ENCODE data around the gene SLC4A1AP.
A peak's percentile ranks its signal among the peaks of the same experiment; 100 is the strongest.
"Not testable (repeated sequence)": the region's sequence is repeated elsewhere in the genome, so short reads cannot be mapped to it uniquely, and the experiment has no call there.

SLC4A1AP gene

DNA sequence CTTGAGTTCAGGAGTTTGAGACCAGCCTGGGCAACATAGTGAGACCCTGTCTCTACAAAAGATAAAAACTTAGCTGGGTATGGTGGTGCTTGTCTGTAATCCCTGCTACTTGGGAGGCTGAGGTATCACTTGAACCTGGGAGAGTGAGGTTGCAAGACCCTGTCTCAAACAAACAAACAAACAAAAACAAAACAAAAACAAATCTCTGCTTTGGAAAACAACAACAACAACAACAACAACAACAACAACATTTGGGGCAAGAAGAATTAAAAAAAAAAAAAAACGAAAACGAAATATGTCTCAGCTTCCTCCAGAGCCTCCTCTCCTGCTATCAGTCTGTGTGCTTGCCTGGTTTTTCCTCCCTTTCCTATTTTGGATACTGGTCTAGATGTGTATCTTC lies 16.9 kb downstream of the SLC4A1AP start:
- WGBS, 2 donors (ENCODE audit: extremely low coverage in 2 of 2, insufficient read length in 2 of 2, insufficient replicate concordance in 1 of 2): no CpG with 5 or more reads among the region's 2 CpGs
- Histone ChIP-seq H4K8ac (ENCODE audit: low read depth, low read length) (no peak overlapping the region), H3K23ac (ENCODE audit: low read depth, low read length, poor library complexity) (no peak overlapping the region), H3K9me3 (replicated peaks in 1 of 2; ENCODE audit: control insufficient read depth in 2 of 2, insufficient read depth in 1 of 2, low read depth in 1 of 2, low read length in 2 of 2) (no peaks in the 10 kb centered on the region), H3K79me1 (ENCODE audit: low read depth, low read length) (no peaks in the 10 kb centered on the region), H2AK5ac (ENCODE audit: low read depth, low read length) (no peak overlapping the region), H3K27me3 (ENCODE audit: control insufficient read depth in 3 of 3, insufficient read depth in 3 of 3, low read depth in 1 of 3, low read length in 3 of 3) (no peaks in the 10 kb centered on the region), H3K4me3 (ENCODE audit: low read length in 2 of 2) (no peak overlapping the region), H3K27ac (replicated peaks; ENCODE audit: low read length) (no peak overlapping the region), H4K91ac (ENCODE audit: low read depth, low read length, poor library complexity) (no peak overlapping the region), H3K9ac (ENCODE audit: low read depth, low read length, poor library complexity) (no peak overlapping the region), H2BK5ac (ENCODE audit: low read length) (no peak overlapping the region), H3K18ac (ENCODE audit: low read length) (no peak overlapping the region), H2BK12ac (ENCODE audit: low read length) (no peak overlapping the region), H2AFZ (ENCODE audit: low read length) (no peak overlapping the region), H2BK120ac (ENCODE audit: low read depth, low read length) (no peak overlapping the region), H2BK15ac (ENCODE audit: low read length) (no peak overlapping the region), H3K36me3 (replicated peaks in 1 of 2; ENCODE audit: control insufficient read depth in 2 of 2, insufficient read depth in 2 of 2, low read length in 2 of 2) (peaks cover 9 to 88% of the 10 kb centered on the region in 2 donors), H3K4me1 (ENCODE audit: control insufficient read depth in 2 of 2, insufficient read depth in 1 of 2, low read depth in 1 of 2, low read length in 2 of 2) (no peaks in the 10 kb centered on the region), H3K14ac (ENCODE audit: low read length) (no peak overlapping the region), H3K4ac (ENCODE audit: low read length) (no peak overlapping the region), H3K4me2 (ENCODE audit: insufficient read depth, low read length, poor library complexity, severe bottlenecking) (no peak overlapping the region)
- no peak for DNase-seq (ENCODE audit: low spot score)

DNA sequence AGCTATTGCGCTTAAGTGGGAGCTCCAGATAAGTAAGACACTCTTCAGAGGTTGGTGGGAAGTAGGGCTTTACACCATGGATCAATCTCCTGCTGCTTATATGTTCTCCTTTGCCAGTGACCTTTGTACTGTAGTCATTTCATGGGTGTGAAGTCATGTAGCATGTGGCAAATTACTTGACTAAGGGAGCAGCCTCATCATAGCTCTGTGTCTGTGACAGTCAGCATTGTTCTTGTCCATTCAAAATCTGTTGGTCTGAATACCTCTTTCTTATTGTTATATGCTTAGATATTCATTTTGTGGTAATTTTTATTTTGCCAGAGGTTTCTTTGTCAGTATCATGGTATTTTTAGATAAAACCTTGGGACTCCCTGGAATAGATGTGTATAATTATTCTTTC lies 18.2 kb downstream of the SLC4A1AP start:
- H2BK5ac ChIP-seq (ENCODE audit: low read length): no peak overlapping the region
- no peak overlapping the region for H2BK15ac ChIP-seq (ENCODE audit: low read length)
- no peak for DNase-seq (ENCODE audit: low spot score)
- H3K23ac ChIP-seq (ENCODE audit: low read depth, low read length, poor library complexity): no peak overlapping the region
- no peaks in the 10 kb centered on the region for H3K79me1 ChIP-seq (ENCODE audit: low read depth, low read length)
- H3K27me3 ChIP-seq (ENCODE audit: control insufficient read depth in 3 of 3, insufficient read depth in 3 of 3, low read depth in 1 of 3, low read length in 3 of 3): no peaks in the 10 kb centered on the region
- H3K4me2 ChIP-seq (ENCODE audit: insufficient read depth, low read length, poor library complexity, severe bottlenecking): no peak overlapping the region
- no peak overlapping the region for H2AK5ac ChIP-seq (ENCODE audit: low read depth, low read length)
- H2BK120ac ChIP-seq (ENCODE audit: low read depth, low read length): no peak overlapping the region
- H3K18ac ChIP-seq (ENCODE audit: low read length): no peak overlapping the region
- no peak overlapping the region for H3K4me3 ChIP-seq (ENCODE audit: low read length in 2 of 2)
- H2AFZ ChIP-seq (ENCODE audit: low read length): no peak overlapping the region
- no peak overlapping the region for H3K27ac ChIP-seq (replicated peaks; ENCODE audit: low read length)
- H3K9ac ChIP-seq (ENCODE audit: low read depth, low read length, poor library complexity): no peak overlapping the region
- H3K14ac ChIP-seq (ENCODE audit: low read length): no peak overlapping the region
- H3K9me3 ChIP-seq (replicated peaks in 1 of 2; ENCODE audit: control insufficient read depth in 2 of 2, insufficient read depth in 1 of 2, low read depth in 1 of 2, low read length in 2 of 2): no peaks in the 10 kb centered on the region
- no CpG with 5 or more reads among the region's 1 CpG for WGBS, 2 donors (ENCODE audit: extremely low coverage in 2 of 2, insufficient read length in 2 of 2, insufficient replicate concordance in 1 of 2)
- H2BK12ac ChIP-seq (ENCODE audit: low read length): no peak overlapping the region
- H4K8ac ChIP-seq (ENCODE audit: low read depth, low read length): no peak overlapping the region
- H3K4me1 ChIP-seq (ENCODE audit: control insufficient read depth in 2 of 2, insufficient read depth in 1 of 2, low read depth in 1 of 2, low read length in 2 of 2): no peaks in the 10 kb centered on the region
- H3K4ac ChIP-seq (ENCODE audit: low read length): no peak overlapping the region
- H3K36me3 ChIP-seq (replicated peaks in 1 of 2; ENCODE audit: control insufficient read depth in 2 of 2, insufficient read depth in 2 of 2, low read length in 2 of 2): peaks cover 13 to 89% of the 10 kb centered on the region in 2 donors
- H4K91ac ChIP-seq (ENCODE audit: low read depth, low read length, poor library complexity): no peak overlapping the region

DNA sequence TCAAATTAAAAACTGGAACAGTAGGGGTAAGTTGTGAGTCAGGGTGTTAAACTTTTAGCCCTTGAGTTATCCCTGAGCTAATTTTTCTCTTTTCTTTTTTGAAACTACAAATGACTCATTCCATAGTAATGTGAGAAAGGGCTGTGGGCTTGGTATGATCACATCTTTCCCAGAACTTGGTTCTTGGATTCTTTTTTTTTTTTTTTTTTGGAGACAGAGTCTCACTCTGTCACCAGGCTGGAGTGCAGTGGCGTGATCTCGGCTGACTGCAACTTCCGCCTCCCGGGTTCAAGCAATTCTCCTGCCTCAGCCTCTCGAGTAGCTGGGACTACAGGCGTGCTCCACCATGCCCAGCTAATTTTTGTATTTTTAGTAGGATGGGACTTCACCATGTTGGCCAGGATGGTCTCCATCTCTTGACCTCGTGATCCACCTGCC lies 18.7 kb downstream of the SLC4A1AP start:
- not testable (repeated sequence) for H2BK5ac ChIP-seq (ENCODE audit: low read length); H2AK5ac ChIP-seq (ENCODE audit: low read depth, low read length); H3K27me3 ChIP-seq (ENCODE audit: control insufficient read depth in 3 of 3, insufficient read depth in 3 of 3, low read depth in 1 of 3, low read length in 3 of 3); H3K18ac ChIP-seq (ENCODE audit: low read length); H3K4me3 ChIP-seq (ENCODE audit: low read length in 2 of 2); H4K8ac ChIP-seq (ENCODE audit: low read depth, low read length); H3K4me2 ChIP-seq (ENCODE audit: insufficient read depth, low read length, poor library complexity, severe bottlenecking); H3K23ac ChIP-seq (ENCODE audit: low read depth, low read length, poor library complexity); DNase-seq (ENCODE audit: low spot score); H2BK120ac ChIP-seq (ENCODE audit: low read depth, low read length); H4K91ac ChIP-seq (ENCODE audit: low read depth, low read length, poor library complexity); H3K9me3 ChIP-seq (replicated peaks in 1 of 2; ENCODE audit: control insufficient read depth in 2 of 2, insufficient read depth in 1 of 2, low read depth in 1 of 2, low read length in 2 of 2); H2AFZ ChIP-seq (ENCODE audit: low read length); H2BK12ac ChIP-seq (ENCODE audit: low read length); H3K79me1 ChIP-seq (ENCODE audit: low read depth, low read length); H3K27ac ChIP-seq (replicated peaks; ENCODE audit: low read length); H3K4me1 ChIP-seq (ENCODE audit: control insufficient read depth in 2 of 2, insufficient read depth in 1 of 2, low read depth in 1 of 2, low read length in 2 of 2); H3K4ac ChIP-seq (ENCODE audit: low read length); H3K14ac ChIP-seq (ENCODE audit: low read length); H2BK15ac ChIP-seq (ENCODE audit: low read length); H3K9ac ChIP-seq (ENCODE audit: low read depth, low read length, poor library complexity)
- no CpG with 5 or more reads among the region's 7 CpGs for WGBS, 2 donors (ENCODE audit: extremely low coverage in 2 of 2, insufficient read length in 2 of 2, insufficient replicate concordance in 1 of 2)
- H3K36me3 ChIP-seq (replicated peaks in 1 of 2; ENCODE audit: control insufficient read depth in 2 of 2, insufficient read depth in 2 of 2, low read length in 2 of 2): peaks cover 13 to 89% of the 10 kb centered on the region in 2 donors

DNA sequence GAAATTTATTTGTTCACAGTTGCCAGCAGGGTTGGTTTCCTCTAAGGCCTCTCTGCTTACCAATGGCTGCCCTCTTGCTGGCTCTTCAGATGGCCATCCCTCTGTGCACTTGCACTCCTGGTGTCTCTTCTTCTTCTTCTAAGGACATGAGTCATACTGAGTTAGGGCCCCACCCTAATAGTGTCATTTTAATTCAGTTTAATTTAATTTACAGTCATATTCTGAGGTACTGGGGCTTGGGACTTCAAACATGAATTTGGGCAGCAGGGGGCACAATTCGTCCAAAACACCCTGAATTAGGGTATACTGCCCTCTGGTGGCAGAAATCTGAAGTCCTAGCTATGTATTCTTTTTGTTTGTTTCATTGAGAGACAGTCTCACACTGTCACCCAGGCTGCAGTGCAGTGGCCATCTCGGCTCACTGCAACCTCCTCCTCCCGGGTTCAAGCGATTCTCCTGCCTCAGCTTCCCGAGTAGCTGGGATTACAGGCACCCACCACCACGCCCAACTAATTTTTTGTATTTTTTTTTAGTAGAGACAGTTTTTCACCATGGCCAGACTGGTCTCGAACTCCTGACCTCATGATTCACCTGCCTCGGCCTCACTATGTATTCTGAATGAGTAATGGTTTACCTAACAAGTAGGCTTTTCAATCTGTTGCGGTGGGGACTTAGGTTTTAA lies 19.8 kb downstream of the SLC4A1AP start:
- H2BK5ac ChIP-seq (ENCODE audit: low read length): no peak overlapping the region
- no peak overlapping the region for H4K8ac ChIP-seq (ENCODE audit: low read depth, low read length)
- no peak overlapping the region for H3K23ac ChIP-seq (ENCODE audit: low read depth, low read length, poor library complexity)
- H3K9me3 ChIP-seq (replicated peaks in 1 of 2; ENCODE audit: control insufficient read depth in 2 of 2, insufficient read depth in 1 of 2, low read depth in 1 of 2, low read length in 2 of 2): no peaks in the 10 kb centered on the region
- H3K27me3 ChIP-seq (ENCODE audit: control insufficient read depth in 3 of 3, insufficient read depth in 3 of 3, low read depth in 1 of 3, low read length in 3 of 3): no peaks in the 10 kb centered on the region
- H4K91ac ChIP-seq (ENCODE audit: low read depth, low read length, poor library complexity): no peak overlapping the region
- H3K4me3 ChIP-seq (ENCODE audit: low read length in 2 of 2): no peak overlapping the region
- no CpG with 5 or more reads among the region's 9 CpGs for WGBS, 2 donors (ENCODE audit: extremely low coverage in 2 of 2, insufficient read length in 2 of 2, insufficient replicate concordance in 1 of 2)
- no peak overlapping the region for H3K4me2 ChIP-seq (ENCODE audit: insufficient read depth, low read length, poor library complexity, severe bottlenecking)
- H2BK15ac ChIP-seq (ENCODE audit: low read length): no peak overlapping the region
- H3K79me1 ChIP-seq (ENCODE audit: low read depth, low read length): no peaks in the 10 kb centered on the region
- H3K4ac ChIP-seq (ENCODE audit: low read length): no peak overlapping the region
- no peak overlapping the region for H2AFZ ChIP-seq (ENCODE audit: low read length)
- peaks cover 13 to 89% of the 10 kb centered on the region in 2 donors for H3K36me3 ChIP-seq (replicated peaks in 1 of 2; ENCODE audit: control insufficient read depth in 2 of 2, insufficient read depth in 2 of 2, low read length in 2 of 2)
- H2BK120ac ChIP-seq (ENCODE audit: low read depth, low read length): no peak overlapping the region
- no peak overlapping the region for H3K9ac ChIP-seq (ENCODE audit: low read depth, low read length, poor library complexity)
- no peak overlapping the region for H3K27ac ChIP-seq (replicated peaks; ENCODE audit: low read length)
- no peak overlapping the region for H2BK12ac ChIP-seq (ENCODE audit: low read length)
- no peak overlapping the region for H3K14ac ChIP-seq (ENCODE audit: low read length)
- DNase-seq (ENCODE audit: low spot score): peak; percentile 94
- H2AK5ac ChIP-seq (ENCODE audit: low read depth, low read length): no peak overlapping the region
- no peaks in the 10 kb centered on the region for H3K4me1 ChIP-seq (ENCODE audit: control insufficient read depth in 2 of 2, insufficient read depth in 1 of 2, low read depth in 1 of 2, low read length in 2 of 2)
- H3K18ac ChIP-seq (ENCODE audit: low read length): no peak overlapping the region

All from neuronal stem cell (in vitro differentiated cells).